Rectal smooth muscle tissue (tissue), 1 donor: ENCODE measurements around the gene SH3RF3.
"Not testable (repeated sequence)": the region's sequence is repeated elsewhere in the genome, so short reads cannot be mapped to it uniquely, and the experiment has no call there.

Source experiments
- H3K27ac ChIP-seq: one replicate; pipeline ENCODE4 v1.7.0; 2013; ENCODE audit warnings: low read depth, low read length, inconsistent platforms
- H3K27me3 ChIP-seq: one replicate; pipeline ENCODE4 v1.7.0; 2013; ENCODE audit warnings: low read length; ENCODE audit not compliant: control insufficient read depth, insufficient read depth
- H3K36me3 ChIP-seq: one replicate; pipeline ENCODE4 v1.7.0; 2013; ENCODE audit warnings: low read length; ENCODE audit not compliant: control insufficient read depth, insufficient read depth
- H3K4me1 ChIP-seq: one replicate; pipeline ENCODE4 v1.7.0; 2013; ENCODE audit warnings: low read length; ENCODE audit not compliant: control insufficient read depth, insufficient read depth
- H3K4me3 ChIP-seq: one replicate; pipeline ENCODE4 v1.7.0; 2013; ENCODE audit warnings: low read length
- H3K9ac ChIP-seq: one replicate; pipeline ENCODE4 v1.7.0; 2013; ENCODE audit warnings: low read length

Gene SH3RF3

DNA sequence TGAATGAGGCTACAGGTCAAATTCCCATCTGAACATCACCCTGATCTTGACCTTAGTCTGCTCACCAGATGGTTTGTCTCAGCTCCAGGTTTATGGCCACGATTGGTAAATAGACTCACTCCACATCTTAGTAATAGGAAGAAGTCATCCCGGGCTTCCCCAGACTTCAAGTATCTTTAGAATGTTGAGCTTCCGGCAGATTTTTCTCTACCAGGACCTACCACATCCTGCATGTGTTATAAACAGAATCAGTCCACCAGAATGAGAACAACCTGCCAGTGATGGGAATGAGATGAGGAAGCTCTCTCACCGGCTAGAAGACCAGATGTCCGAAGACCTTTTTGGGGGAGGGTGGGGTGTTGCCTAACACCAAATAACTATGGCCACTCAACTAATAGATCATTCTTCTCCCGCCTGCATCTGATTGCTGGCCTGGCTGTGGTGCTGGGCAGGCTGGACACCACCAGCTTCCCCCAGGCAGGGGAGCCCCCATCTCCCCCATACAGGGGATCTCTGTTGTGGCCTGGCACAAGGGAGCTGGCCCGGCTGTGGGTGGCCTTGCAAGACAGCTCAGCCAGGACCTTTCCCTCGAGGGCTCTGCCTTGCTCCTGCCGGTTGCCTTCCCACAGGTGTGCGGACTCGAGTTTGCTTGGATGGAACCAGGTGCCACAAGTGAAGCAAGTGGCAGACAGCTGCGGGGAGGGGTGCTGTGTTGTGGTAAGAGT, 88.5 kb downstream of the SH3RF3 start:
- Histone ChIP-seq H3K9ac (no peak overlapping the region), H3K4me1 (no peaks in the 10 kb centered on the region), H3K27ac (no peak overlapping the region), H3K36me3 (no peaks in the 10 kb centered on the region), H3K27me3 (no peaks in the 10 kb centered on the region), H3K4me3 (no peak overlapping the region)

DNA sequence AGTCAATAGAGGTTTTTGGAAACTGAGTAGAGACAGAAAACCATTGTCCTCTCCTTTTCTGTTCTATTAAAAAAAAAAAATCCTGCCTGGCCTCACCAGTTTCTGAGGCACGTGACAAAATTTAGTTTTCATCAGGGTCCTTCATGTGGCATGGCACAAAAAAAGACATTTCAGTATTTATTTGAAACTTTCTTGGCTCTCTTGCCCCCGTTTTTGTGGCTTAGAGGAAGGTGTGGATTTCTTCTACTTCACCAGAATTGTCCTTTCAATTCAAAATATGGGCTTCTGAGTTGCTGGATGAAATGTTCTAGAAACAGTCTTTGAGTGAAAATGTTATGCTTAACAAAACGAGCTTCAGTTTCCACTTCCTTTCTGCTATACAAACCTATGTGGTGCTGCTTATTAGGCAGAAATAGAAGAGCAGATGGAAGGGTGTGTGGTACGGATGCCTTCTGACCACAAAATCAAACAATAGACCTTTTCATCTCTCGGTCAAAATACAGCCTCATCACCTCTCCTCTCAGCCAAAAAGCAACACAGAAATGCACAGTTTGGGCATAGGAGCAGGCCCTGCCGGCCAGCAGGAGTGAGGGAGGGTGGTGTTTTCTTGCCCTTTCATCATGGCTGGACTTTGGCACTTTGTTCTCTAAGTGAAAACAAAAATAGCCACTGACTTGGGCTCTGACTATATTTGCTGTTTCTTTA, 89.2 kb downstream of the SH3RF3 start:
- Histone ChIP-seq H3K4me3 (peak overlapping the region; percentile 19), H3K9ac (no peak overlapping the region)

DNA sequence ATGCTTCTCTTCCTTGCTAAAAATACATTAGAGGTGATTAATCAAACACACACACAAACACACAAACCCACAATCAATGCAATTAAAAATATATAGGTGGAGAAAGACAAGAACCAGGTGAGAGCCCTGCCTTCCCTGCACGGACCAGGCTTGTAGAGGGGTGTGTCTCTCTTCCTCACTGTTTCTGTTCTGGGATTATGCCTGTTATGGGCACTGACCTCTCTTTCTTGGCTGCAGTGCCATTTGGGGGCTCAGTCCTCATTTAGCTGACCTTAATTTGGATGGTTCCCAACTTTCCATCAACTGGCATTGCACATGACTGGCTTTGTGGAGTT, 89.8 kb downstream of the SH3RF3 start:
- Histone ChIP-seq H3K4me1 (no peaks in the 10 kb centered on the region), H3K9ac (no peak overlapping the region), H3K4me3 (peak overlapping the region; percentile 32), H3K36me3 (no peaks in the 10 kb centered on the region), H3K27ac (no peak overlapping the region), H3K27me3 (no peaks in the 10 kb centered on the region)

More for the DNA sequence above, 89.2 kb downstream of the SH3RF3 start:
- H3K36me3 ChIP-seq = no peaks in the 10 kb centered on the region
- H3K27me3 ChIP-seq = no peaks in the 10 kb centered on the region
- no peak overlapping the region for H3K27ac ChIP-seq
- H3K4me1 ChIP-seq = no peaks in the 10 kb centered on the region

DNA sequence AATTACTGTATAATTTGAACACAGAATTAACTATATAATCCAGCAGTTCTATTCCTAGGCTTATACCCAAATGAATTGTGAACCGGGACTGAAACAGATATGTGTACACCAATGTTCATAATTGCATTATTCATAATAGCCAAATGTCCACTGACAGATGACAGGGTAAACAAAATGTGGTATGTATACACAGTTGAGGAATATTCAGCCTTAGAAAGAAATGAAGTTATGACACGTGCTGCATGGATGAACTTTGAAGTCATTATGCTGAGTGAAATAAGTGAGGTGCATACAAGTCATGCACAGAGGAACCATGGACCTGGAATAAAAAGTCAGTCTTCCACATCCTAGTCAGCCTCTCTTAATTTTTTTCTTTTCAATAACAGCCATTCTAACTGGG, 91.9 kb downstream of the SH3RF3 start:
- Histone ChIP-seq H3K27ac (no peak overlapping the region), H3K4me1 (no peaks in the 10 kb centered on the region), H3K27me3 (no peaks in the 10 kb centered on the region), H3K4me3 (no peak overlapping the region), H3K36me3 (no peaks in the 10 kb centered on the region), H3K9ac (no peak overlapping the region)

DNA sequence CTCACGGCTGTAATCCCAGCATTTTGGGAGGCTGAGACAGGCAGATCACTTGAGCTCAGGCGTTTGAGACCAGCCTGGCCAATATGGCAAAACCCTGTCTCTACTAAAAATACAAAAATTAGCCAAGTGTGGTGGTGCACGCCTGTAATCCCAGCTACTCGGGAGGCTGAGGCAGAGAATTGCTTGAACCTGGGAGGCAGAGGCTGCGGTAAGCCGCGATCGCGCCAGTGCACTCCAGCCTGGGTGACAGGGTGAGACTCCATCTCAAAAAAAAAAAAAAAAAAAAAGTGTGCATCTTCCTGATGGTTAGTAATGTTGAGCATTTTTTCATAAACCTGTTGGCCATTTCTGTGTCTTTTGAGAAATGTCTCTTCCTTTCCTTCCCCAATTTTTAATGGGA, 92.3 kb downstream of the SH3RF3 start:
- H3K4me1 ChIP-seq, H3K27me3 ChIP-seq, H3K36me3 ChIP-seq, H3K9ac ChIP-seq, H3K27ac ChIP-seq, H3K4me3 ChIP-seq: not testable (repeated sequence)

DNA sequence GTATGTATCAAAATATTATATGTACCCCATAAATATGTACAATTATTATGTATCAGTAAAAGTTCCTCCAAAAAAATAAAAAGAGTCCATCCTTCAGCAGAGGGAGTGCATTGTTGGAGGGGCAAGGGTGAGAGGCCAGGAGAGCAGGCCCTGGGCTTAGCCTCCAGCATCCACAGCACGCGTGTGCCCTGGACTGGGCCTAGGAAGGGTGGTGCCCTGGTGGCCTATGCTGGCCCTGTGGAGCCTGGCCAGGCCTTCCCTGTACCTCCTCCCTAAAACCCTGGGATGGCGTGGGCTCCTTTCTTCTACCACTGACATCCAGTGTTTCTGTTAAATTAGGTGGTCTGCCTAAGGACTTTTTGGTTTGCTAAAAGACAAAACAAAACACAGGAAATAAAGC, 93.4 kb downstream of the SH3RF3 start:
- Histone ChIP-seq H3K9ac (no peak overlapping the region), H3K4me1 (no peaks in the 10 kb centered on the region), H3K27ac (no peak overlapping the region), H3K4me3 (no peak overlapping the region), H3K27me3 (no peaks in the 10 kb centered on the region), H3K36me3 (no peaks in the 10 kb centered on the region)

DNA sequence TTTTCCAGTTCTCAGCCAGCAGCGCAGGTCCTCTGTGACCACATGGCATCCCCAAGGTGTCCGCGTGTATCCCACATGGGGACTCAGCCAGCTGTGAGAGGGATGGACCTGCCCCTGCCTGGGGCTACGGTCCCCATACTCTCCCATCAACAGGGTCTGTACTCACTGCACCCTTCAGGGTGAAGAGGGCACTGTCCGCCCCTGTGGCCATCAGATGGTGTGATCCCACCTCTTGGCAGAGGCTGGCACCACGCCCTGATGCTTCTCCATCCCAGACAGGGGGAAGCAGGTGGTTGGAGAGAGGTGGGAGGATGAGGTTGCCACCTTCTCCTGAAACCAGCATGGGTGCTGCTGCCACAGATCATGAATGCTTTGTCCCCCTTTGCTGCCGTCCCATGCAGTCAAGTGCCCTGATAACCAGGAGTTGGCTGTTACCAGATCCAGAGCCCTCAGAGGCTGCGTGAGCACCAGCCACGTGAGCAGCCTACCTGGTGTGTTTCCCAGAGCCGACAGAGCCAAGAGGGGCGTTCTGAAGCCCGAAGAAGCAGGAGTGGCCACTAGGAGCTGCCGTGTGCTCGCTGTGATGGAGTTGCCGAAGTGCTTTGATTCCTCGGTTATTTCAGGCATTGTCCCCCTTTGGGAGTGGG, 93.9 kb downstream of the SH3RF3 start:
- H3K27ac ChIP-seq = no peak overlapping the region
- H3K9ac ChIP-seq = no peak overlapping the region
- no peaks in the 10 kb centered on the region for H3K36me3 ChIP-seq
- no peak overlapping the region for H3K4me3 ChIP-seq
- H3K4me1 ChIP-seq = no peaks in the 10 kb centered on the region
- no peaks in the 10 kb centered on the region for H3K27me3 ChIP-seq

DNA sequence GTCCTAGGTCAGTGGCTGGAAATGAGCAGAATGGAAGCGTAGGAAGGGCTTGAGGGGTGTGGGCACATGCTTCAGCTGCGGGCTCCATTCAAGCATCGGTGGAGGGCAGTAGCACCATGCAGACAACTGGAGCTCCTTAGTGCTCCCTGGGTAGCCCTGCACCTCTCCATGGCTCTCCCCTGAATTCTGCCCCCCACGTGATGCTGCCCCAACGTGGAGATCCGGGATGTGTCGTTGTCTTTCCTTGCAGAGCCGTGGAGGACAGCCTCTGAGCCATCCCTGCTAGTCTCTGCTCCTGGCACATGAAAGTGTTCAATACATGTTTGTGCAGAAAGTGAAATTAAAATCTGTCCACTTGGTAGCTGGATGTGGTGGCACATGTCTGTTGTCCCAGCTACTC, 94.5 kb downstream of the SH3RF3 start:
- H3K4me3 ChIP-seq = no peak overlapping the region
- no peak overlapping the region for H3K9ac ChIP-seq
- H3K36me3 ChIP-seq = no peaks in the 10 kb centered on the region
- H3K4me1 ChIP-seq = no peaks in the 10 kb centered on the region
- no peak overlapping the region for H3K27ac ChIP-seq
- H3K27me3 ChIP-seq = no peaks in the 10 kb centered on the region

DNA sequence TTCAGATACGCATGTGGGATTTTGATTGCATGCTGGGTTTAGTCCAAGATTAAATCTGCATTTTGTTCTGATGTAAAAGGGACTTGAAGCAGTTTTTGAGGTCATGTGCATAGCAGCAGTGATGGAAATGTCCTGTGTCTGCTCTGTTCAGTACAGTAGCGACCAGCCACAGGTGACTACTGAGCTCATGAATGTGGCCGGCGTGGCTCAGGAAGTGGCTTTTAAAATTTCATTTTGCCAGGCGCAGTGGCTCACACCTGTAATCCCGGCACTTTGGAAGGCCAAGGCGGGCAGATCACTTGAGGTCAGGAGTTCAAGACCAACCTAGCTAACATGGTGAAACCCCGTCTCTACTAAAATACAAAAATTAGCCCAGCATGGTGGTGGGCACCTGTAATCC, 95.3 kb downstream of the SH3RF3 start:
- not testable (repeated sequence) for H3K4me3 ChIP-seq, H3K27ac ChIP-seq, H3K4me1 ChIP-seq

DNA sequence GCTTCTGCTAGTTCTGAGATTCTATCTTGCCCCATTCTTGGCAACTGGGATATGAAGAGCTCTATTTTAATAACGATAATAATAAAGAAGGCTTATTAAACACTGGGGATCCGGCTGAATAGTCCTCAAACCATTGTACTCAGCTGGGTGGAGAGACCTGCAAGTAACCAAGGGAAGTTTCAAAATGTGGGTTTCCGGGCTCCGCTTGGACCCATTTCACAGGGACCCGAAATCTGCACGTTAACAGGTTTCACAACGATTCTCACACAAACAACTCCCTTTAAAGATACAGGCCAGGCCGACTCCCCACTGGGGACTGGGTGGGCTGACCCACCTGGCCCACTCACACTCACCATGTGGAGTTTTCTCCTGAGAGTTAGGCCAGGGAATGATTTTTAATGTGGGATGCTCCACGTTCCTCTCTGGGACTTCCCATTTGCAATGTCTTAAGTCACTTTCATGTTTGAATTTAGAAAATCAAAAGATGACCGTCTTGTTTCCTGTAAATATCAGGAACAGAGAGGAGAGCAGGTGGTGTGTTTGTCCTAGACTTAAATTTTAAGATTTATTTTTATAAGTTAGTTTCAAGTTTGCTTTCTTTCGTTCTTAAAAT, 96.3 kb downstream of the SH3RF3 start:
- no peaks in the 10 kb centered on the region for H3K4me1 ChIP-seq
- no peak overlapping the region for H3K9ac ChIP-seq
- no peaks in the 10 kb centered on the region for H3K36me3 ChIP-seq
- no peak overlapping the region for H3K4me3 ChIP-seq
- H3K27me3 ChIP-seq = no peaks in the 10 kb centered on the region
- no peak overlapping the region for H3K27ac ChIP-seq

More for the DNA sequence above, 95.3 kb downstream of the SH3RF3 start:
- H3K27me3 ChIP-seq, H3K36me3 ChIP-seq, H3K9ac ChIP-seq: not testable (repeated sequence)

DNA sequence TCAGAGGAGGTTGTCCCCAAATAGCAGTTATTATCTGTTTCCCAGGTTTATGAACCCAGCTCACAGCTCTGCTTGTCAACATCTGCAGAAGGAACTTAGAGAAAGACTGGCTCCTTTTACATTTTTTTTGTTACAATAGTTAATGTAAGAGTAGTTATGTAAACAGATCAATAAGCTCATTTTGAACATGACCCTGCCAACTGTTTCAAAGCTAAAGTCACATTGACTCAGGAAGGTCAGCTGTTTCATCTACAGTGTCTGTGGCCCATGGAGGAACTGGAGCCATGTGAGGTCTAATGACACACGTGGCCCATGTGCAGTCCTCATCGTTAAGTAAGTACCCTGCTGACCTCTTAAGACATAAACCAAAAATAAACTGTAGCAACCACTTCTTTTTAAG, 97.1 kb downstream of the SH3RF3 start:
- H3K27ac ChIP-seq = no peak overlapping the region

DNA sequence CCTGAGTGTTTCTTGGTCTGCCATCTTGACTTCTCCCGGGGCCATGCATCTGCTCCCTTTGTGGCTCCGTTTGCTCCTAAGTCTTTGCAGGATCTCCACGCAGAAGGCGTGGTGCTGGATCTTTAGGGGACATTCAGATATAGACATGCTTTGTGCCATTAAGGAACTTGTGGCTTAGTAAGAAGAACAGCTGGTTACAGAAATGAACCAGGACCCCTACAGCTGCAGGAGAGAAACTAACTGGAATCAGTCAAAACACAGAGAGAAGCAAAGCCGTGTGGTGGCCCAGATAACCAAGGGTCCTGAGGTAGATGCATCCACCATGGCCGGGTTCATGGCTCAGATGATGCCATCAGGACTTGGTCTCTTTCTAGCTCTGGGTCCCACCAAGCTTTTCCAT, 97.6 kb downstream of the SH3RF3 start:
- Histone ChIP-seq H3K27ac (no peak overlapping the region), H3K36me3 (no peaks in the 10 kb centered on the region), H3K4me1 (no peaks in the 10 kb centered on the region), H3K4me3 (no peak overlapping the region), H3K27me3 (no peaks in the 10 kb centered on the region), H3K9ac (no peak overlapping the region)

More for the DNA sequence above, 97.1 kb downstream of the SH3RF3 start:
- no peak overlapping the region for H3K4me3 ChIP-seq
- no peak overlapping the region for H3K9ac ChIP-seq
- no peaks in the 10 kb centered on the region for H3K27me3 ChIP-seq
- no peaks in the 10 kb centered on the region for H3K4me1 ChIP-seq
- no peaks in the 10 kb centered on the region for H3K36me3 ChIP-seq
